Glutamatergic neuron (in vitro differentiated cells): ENCODE measurements around the gene PRR3. TPM values are rescaled to one million over a fixed set of nuclear protein-coding genes. Genes with fewer than 3 reads are reported as not detected.
A peak's percentile ranks its signal among the peaks of the same experiment; 100 is the strongest.

Source experiments
- DNase-seq: peaks from one replicate; pipeline ENCODE4 v3.0.0; 2022
- H3K27ac Mint-ChIP-seq: one replicate; pipeline ENCODE4 v1.8.0; 2020; ENCODE audit warnings: mild to moderate bottlenecking, mixed read lengths, inconsistent platforms; ENCODE audit not compliant: unreplicated experiment
- H3K27me3 Mint-ChIP-seq: one replicate; pipeline ENCODE4 v1.8.0; 2020; ENCODE audit warnings: mild to moderate bottlenecking, moderate library complexity, mixed read lengths, inconsistent platforms; ENCODE audit not compliant: unreplicated experiment
- H3K36me3 Mint-ChIP-seq: one replicate; pipeline ENCODE4 v1.8.0; 2020; ENCODE audit warnings: mild to moderate bottlenecking, mixed read lengths, inconsistent platforms; ENCODE audit not compliant: unreplicated experiment
- H3K4me1 Mint-ChIP-seq: one replicate; pipeline ENCODE4 v1.8.0; 2020; ENCODE audit warnings: mild to moderate bottlenecking, low read depth, mixed read lengths, inconsistent platforms; ENCODE audit not compliant: unreplicated experiment
- H3K4me3 Mint-ChIP-seq: one replicate; pipeline ENCODE4 v1.8.0; 2020; ENCODE audit warnings: mild to moderate bottlenecking, mixed read lengths, inconsistent platforms; ENCODE audit not compliant: unreplicated experiment
- H3K9me3 Mint-ChIP-seq: one replicate; pipeline ENCODE4 v1.8.0; 2020; ENCODE audit warnings: mild to moderate bottlenecking, moderate library complexity, mixed read lengths, inconsistent platforms; ENCODE audit not compliant: unreplicated experiment
- CTCF ChIP-seq: fragments of 200-600 bp; sonication (generic); IDR thresholded peaks from one replicate; pipeline ENCODE4 v1.5.0; 2021; ENCODE audit not compliant: partially characterized antibody, unreplicated experiment
- total RNA-seq: library from RNA; stranded (reverse); fragmentation: NEBNext Ultra II Directional; extraction: Animal tissue kit (Norgen Biotek cat#: 25700); gene quantifications from one replicate; pipeline ENCODE4 v1.2.1, GENCODE V29; 2021; ENCODE audit not compliant: unreplicated experiment

The PRR3 gene
- total RNA-seq, 1 donor from 2014 or later, result 34.7 TPM

GRCh38 chr6:30562470-30563425 is 5.7 kb downstream of the PRR3 start:
- Mint-ChIP-seq H3K9me3 (peaks cover 3% of the 10 kb centered on the region), H3K4me1 (no peaks in the 10 kb centered on the region), H3K27me3 (no peaks in the 10 kb centered on the region), H3K36me3 (peaks cover 8% of the 10 kb centered on the region), H3K4me3 (peak overlapping the region; percentile 6), H3K27ac (peak overlapping the region; percentile 19)
- no peak for DNase-seq
- no peak for TF ChIP-seq CTCF

GRCh38 chr6:30564114-30564513 is 7.0 kb downstream of the PRR3 start:
- no peak for DNase-seq
- H3K4me1 Mint-ChIP-seq, result no peaks in the 10 kb centered on the region
- H3K4me3 Mint-ChIP-seq, result no peak overlapping the region
- peaks cover 8% of the 10 kb centered on the region for H3K36me3 Mint-ChIP-seq
- H3K27ac Mint-ChIP-seq, result no peak overlapping the region
- TF ChIP-seq CTCF, result no peak
- peaks cover 2% of the 10 kb centered on the region for H3K27me3 Mint-ChIP-seq
- peaks cover 1% of the 10 kb centered on the region for H3K9me3 Mint-ChIP-seq

GRCh38 chr6:30565772-30566171 is 8.7 kb downstream of the PRR3 start:
- TF ChIP-seq CTCF, result no peak
- Mint-ChIP-seq H3K27me3 (peaks cover 4% of the 10 kb centered on the region), H3K36me3 (peaks cover 8% of the 10 kb centered on the region), H3K4me1 (peaks cover 4% of the 10 kb centered on the region), H3K4me3 (no peak overlapping the region), H3K9me3 (peaks cover 4% of the 10 kb centered on the region), H3K27ac (no peak overlapping the region)
- DNase-seq, result no peak

GRCh38 chr6:30568245-30568644 is 11.2 kb downstream of the PRR3 start:
- Mint-ChIP-seq H3K9me3 (peaks cover 9% of the 10 kb centered on the region), H3K27ac (no peak overlapping the region), H3K36me3 (no peaks in the 10 kb centered on the region), H3K4me1 (peaks cover 14% of the 10 kb centered on the region), H3K4me3 (no peak overlapping the region), H3K27me3 (peaks cover 4% of the 10 kb centered on the region)
- no peak for DNase-seq
- no peak for TF ChIP-seq CTCF

GRCh38 chr6:30570263-30570662 is 13.2 kb downstream of the PRR3 start:
- no peaks in the 10 kb centered on the region for H3K36me3 Mint-ChIP-seq
- no peak for DNase-seq
- no peak for TF ChIP-seq CTCF
- H3K4me3 Mint-ChIP-seq, result peak overlapping the region; percentile 98
- H3K4me1 Mint-ChIP-seq, result peaks cover 19% of the 10 kb centered on the region
- H3K9me3 Mint-ChIP-seq, result peaks cover 9% of the 10 kb centered on the region
- H3K27ac Mint-ChIP-seq, result peak overlapping the region; percentile 46
- peaks cover 4% of the 10 kb centered on the region for H3K27me3 Mint-ChIP-seq
